Coronary artery (tissue), 2 donors: ENCODE results near the gene SUB1.
A peak's percentile ranks its signal among the peaks of the same experiment; 100 is the strongest.

Experiments
- DNase-seq: peaks from one replicate; pipeline ENCODE4 v3.0.0-alpha.2; 2017; ENCODE audit warnings: low spot score
- H3K27ac ChIP-seq, 2 donors: fragments of 200-600 bp; sonication (generic); one replicate each; pipeline ENCODE4 v1.5.1; 2016 to 2019
- H3K4me3 ChIP-seq: fragments of 200-600 bp; sonication (generic); 2 replicates; pipeline ENCODE4 v1.5.1; 2016; ENCODE audit warnings: mild to moderate bottlenecking, moderate library complexity
- TF ChIP-seq, protein P1 (sequence below): fragments of 200-600 bp; sonication (generic); IDR thresholded peaks from one replicate; pipeline ENCODE4 v1.5.1; 2019; ENCODE audit warnings: antibody characterized with exemption

SUB1 gene

DNA sequence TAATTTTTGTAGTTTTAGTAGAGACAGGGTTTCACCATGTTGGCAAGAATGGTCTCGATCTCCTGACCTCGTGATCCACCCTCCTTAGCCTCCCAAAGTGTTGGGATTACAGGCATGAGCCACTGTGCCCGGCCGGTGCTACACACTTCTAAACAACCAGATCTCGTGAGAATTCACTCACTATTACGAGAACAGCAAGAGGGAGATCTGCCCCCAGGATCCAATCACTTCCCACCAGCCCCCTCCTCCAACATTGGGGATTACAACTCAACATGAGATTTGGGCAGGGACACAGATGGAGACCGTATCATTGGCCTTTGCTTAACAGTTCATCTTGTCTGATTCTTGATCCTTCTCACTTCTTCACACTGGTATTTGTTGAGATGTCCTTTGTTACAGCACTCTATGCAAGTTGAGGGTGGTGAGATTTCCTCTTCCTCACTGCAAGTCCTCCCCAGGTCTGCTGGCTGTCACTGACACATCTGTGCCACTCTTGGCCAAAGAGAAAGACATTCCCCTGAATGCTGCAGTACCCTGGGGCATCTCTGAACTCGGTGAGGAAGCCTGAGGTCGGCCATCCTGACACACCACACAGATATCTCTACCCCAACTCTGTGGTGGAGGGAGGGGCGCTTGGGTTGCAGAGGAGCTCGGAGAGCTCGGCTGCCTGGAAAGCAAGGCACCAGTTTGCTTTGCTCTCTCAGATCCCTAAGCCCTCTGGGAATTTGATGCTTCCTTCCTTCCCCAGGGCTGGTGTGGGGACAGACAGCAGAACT is 4.2 kb upstream of the SUB1 start:
- no peak for DNase-seq
- Histone ChIP-seq H3K4me3 (no peak overlapping the region), H3K27ac (no peak overlapping the region)
- TF ChIP-seq, protein P1, sequence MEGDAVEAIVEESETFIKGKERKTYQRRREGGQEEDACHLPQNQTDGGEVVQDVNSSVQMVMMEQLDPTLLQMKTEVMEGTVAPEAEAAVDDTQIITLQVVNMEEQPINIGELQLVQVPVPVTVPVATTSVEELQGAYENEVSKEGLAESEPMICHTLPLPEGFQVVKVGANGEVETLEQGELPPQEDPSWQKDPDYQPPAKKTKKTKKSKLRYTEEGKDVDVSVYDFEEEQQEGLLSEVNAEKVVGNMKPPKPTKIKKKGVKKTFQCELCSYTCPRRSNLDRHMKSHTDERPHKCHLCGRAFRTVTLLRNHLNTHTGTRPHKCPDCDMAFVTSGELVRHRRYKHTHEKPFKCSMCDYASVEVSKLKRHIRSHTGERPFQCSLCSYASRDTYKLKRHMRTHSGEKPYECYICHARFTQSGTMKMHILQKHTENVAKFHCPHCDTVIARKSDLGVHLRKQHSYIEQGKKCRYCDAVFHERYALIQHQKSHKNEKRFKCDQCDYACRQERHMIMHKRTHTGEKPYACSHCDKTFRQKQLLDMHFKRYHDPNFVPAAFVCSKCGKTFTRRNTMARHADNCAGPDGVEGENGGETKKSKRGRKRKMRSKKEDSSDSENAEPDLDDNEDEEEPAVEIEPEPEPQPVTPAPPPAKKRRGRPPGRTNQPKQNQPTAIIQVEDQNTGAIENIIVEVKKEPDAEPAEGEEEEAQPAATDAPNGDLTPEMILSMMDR: no peak

- TF ChIP-seq, protein P1: no peak
- Histone ChIP-seq H3K4me3 (no peak overlapping the region), H3K27ac (no peak overlapping the region)
- DNase-seq: no peak
Observed at GRCh38 chr5:32583582-32584232, 1.6 kb upstream of the SUB1 start.

DNA sequence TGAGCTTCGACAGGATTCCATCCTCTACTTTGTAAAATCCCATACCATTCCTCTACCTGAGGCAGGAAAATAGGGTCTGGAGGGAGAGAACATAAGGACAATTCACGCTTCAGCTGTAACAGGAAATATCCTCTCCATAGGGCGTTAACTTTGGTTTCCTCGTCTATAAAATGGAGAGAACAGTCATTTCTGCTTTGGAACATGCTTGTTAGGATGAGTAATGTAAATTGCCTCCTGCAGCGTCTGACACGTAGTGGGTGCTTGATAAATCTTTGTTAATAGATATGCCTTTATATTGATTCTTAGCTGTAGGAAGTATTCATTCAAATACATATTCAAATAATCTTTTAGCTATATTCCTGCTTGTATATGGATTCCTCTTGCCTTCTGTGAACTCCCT is 711 bp upstream of the SUB1 start:
- Histone ChIP-seq H3K4me3 (no peak overlapping the region), H3K27ac (no peak overlapping the region)
- no peak for DNase-seq

DNA sequence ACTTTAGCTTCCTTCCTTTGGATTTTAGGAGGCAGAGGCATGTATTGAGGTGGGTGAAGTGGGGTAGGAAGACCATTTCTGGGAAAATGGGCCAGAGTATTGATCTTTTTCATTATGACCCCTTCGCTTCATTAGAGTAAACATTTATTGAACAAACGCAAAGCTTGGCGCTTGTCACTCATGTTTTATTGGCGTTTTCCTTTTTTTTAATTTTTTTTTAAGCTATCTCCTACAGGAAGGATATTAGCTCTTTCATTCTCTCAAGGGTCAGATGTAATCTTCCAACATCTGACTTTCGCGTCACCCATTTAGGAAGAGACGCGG is 273 bp upstream of the SUB1 start:
- H3K27ac ChIP-seq: peak overlapping the region; percentile 96 to 100
- peak overlapping the region; percentile 100 for H3K4me3 ChIP-seq
- TF ChIP-seq, protein P1: no peak
- no peak for DNase-seq

More for the DNA sequence above, 711 bp upstream of the SUB1 start:
- TF ChIP-seq, protein P1: no peak

DNA sequence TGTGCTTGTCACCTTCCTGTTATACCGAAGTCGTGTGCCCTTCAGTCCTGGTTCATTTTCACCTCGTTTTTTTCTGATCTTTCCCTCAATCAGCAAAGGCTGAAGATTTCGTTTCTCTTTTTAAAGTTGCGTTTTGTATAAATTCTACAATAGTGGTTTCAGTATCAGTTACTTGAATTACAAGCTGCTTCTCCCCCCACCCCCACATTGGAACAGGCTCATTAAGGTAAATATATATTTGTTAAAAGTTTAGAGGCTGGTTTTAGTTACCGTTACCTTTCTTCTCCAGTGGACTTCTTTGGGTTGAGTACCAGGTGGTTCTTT is 881 bp downstream of the SUB1 start:
- H3K4me3 ChIP-seq: peak overlapping the region; percentile 100
- H3K27ac ChIP-seq: peak overlapping the region; percentile 96 to 100
- TF ChIP-seq, protein P1: no peak
- DNase-seq: no peak

- TF ChIP-seq, protein P1: no peak
- peak overlapping the region in 1 of 2 donors; percentile 96 for H3K27ac ChIP-seq
- peak overlapping the region; percentile 100 for H3K4me3 ChIP-seq
- no peak for DNase-seq
Observed at GRCh38 chr5:32587067-32587551, 1.8 kb downstream of the SUB1 start.

DNA sequence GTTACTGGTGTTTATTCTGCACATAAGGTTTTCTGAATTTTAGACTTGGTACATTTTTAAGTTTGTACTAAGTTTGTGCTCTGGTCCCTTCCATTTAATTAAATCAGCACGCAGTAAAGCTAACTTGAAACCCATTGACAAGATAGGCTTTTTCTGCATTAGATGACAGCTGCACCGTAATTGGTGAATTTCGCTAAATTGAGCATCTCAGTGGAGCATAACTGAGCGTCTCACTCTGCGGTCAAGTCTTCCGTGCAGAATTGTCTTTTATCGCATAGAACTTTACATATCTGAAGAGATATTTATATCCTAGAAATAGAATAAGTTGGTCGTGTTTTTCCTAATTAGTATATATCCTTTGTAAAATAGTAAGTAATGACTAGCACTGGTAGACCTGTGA is 4.1 kb downstream of the SUB1 start:
- Histone ChIP-seq H3K4me3 (no peak overlapping the region), H3K27ac (no peak overlapping the region)
- TF ChIP-seq, protein P1: no peak
- no peak for DNase-seq
